HG03469 (cell line): ENCODE data around the gene SAFB2.

ENCODE experiments used
- ATAC-seq: cut with Tn5 transposase; IDR thresholded peaks from one replicate; pipeline ENCODE4 v1.9.1; 2021; ENCODE audit warnings: mild to moderate bottlenecking, moderate library complexity, moderate number of reproducible peaks; ENCODE audit not compliant: unreplicated experiment

SAFB2 gene

DNA sequence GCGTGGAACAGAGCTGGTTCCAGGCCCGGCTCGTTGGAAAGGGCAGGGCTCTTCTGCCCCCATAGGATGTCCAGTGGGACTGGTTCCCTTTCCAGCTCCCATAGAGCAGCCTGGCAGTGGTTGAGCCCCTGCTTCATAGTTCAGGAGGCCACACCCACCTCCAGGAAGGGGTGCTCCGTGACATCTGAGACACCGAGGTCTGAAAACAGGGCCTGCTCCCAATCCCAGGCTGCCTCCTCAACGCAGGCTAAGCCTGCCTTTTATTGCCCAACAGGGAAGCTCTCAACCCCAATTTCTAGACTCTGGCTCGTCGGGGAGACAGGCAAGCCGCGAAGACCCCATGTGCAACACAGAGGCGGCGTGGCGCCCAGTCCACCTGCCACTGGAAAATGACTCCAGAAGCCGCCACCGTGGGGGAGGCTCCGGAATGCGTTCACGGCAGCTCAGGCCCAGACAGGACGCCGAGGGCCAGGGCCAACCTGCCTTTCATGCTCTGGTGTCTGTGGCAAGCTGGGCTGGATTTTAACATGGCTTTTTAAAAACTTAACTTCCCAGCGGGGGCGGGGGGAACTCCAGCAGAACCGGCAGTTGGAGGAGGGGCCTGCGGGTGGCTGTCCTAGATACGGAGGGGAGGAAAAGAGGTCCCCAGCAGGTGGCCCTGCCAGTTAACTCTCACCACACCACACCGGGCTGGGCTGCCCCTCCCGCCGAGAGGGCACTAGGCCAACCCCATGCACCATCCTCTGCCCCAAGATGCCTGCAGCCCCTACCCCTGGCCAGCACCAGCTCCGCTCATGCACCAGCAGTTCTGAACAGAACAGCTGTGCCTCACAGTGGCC is 36.9 kb downstream of the SAFB2 start:
- no peak for ATAC-seq

DNA sequence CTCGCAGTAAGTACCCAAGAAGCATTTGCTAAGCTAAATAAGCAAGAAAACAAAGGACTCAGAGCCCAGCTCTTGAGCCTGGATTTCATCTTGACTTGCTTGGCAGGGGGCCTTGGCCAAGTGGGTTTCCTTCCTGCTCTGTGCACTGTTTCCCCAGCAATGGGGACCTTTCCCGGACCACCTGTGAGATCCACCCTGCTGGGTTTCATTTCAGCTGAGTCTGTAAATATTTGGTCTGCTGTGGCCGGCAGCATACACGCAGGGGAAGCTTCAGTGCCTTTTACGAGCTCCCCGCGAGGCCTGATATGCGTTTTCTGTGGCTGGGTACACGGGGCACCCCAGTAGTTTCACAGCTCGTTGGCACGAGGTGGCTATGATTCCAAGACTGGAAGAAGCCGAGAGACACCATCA is 42.4 kb downstream of the SAFB2 start:
- no peak for ATAC-seq

DNA sequence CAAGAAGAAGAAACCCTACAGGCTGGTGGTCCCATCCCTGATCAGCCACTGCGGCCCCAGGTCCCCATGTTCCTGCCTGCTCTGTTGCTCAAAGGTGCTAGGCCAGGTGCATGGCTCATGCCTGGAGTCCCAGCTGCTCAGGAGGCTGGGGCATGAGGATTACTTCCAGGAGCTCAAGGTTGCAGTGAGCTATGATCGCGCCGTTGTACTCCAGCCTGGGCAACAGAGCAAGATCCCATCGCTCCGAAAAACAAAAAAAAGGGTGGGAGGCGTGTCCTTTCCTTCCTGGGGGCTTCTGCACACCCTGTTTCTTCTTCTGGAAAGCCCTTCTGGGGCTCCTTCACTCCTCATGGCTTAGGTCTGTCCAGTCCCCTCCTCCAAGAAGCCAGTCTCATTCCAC is 42.9 kb downstream of the SAFB2 start:
- ATAC-seq, result no peak

DNA sequence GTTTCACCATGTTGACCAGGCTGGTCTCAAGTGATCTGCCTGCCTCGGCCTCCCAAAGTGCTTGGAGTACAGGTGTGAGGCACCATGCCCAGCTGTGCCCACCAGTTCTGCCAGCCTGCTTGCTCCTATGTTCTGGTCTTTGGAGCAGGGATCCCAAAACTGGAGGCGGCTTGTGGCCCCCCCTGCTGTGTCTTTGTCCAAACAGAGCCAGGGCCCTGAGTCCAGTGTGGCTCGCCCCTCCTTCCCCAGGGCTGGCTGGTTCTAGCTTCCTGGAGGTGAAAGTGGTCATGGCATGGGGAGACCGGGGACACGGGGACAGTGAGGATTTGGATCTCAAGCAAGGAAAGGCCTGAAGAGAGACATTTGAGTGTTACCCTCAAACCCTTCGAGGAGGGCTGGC is 43.3 kb downstream of the SAFB2 start:
- ATAC-seq, result no peak

DNA sequence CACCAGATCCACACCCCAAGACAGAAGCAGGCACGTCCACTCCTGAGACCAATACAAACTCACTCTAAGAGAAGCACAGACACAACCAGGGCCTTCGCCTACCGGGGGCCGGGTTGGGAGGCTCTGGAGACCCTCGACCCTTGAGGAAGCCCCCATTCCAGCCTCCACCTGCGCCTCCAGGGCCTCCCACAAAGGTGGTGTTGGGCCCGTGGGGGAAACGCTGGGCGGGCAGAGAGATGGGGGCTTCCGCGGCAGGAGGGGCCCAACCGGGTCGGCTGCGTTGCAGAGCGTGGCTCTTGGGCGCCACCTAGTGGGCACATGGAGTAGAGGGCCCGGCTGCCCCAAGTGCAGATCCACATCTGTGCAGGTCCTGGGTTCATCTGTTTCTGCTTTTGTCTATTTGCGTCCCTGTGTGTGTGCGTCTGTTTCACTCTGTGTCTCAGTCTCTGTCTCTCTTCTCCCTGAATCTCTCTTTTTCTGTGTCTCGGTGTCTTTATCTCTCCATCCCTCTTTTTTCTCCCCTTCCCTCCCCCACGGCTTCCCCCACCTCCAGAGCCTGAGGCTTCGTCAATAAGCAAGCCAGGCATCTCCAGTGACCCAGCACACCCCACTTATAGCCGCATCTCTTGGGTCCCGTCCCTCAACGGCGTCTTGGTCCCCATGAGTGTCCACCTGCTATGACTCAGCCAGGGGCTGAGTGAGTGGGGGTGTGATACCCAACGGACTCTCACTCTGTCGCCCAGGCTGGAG is 44.3 kb downstream of the SAFB2 start:
- no peak for ATAC-seq

DNA sequence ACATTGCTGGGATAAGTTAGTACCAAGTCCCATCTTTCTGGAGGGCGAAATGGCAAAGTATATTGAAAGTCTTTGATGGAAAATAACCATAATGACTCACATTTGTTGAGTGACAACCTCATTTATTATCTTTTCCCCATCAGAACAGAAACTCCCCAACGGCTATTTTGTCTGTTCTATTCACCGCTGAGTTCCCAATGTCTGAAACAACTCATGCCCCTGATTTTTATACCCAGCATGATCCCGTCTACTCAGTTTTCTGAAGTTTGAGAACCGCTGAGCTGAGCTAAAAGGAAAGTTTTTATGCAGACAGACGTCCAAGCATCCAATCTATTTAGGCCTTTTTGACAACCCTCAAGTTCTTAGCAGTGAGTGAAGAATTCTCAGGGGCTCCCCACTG is 47.0 kb downstream of the SAFB2 start:
- no peak for ATAC-seq

DNA sequence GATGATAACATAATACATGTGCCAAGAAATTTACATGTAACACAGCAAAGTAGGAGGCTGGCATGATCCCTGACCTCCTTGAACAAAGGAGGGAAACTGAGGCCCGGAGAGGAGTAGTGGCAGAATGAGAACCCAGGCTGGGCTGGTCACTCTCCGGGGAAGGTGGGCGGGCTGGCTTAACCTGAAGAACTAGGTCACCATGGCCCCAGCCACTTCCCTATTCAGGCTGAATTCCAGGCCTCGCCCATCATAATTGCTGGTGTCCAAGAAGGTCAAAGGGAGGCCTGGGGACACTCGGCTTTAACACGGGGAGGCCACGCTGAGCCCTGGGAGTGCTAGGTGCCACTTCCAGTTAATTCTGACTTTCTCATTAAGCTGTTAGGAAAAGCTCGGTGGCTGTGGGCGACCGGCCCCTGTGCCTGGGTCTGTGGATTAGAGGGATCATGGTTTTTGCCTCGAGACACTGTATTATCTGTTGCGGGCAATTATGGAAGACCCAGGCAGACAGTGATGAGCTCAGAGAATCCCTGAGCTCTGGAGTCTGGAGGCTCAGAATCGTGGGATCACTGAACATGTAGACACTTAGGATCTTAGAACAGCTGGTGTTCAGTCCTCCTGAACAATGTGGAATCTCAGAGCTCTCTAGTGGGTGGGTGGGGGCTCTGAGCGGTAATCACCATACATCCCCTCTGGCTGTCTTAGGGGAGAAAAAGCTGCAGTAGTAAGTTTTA is 49.9 kb downstream of the SAFB2 start:
- no peak for ATAC-seq

DNA sequence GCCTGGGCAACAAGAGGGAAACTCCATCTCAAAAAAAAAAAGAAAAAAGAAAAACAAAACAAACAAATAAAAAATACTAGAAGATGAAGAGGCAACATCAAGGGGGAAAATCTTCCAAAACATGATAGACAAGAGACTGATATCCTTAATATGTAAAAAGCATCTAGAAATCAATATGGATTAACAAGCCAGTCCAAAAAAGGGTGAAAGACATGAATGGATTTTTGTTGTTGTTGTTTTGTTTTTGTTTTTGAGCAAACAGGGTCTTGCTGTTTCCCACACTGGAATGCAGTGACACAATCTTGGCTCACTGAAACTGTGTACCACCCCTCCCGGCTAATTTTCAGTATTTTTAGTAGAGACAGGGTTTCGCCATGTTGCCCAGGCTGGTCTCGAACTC is 50.8 kb downstream of the SAFB2 start:
- ATAC-seq, result no peak

DNA sequence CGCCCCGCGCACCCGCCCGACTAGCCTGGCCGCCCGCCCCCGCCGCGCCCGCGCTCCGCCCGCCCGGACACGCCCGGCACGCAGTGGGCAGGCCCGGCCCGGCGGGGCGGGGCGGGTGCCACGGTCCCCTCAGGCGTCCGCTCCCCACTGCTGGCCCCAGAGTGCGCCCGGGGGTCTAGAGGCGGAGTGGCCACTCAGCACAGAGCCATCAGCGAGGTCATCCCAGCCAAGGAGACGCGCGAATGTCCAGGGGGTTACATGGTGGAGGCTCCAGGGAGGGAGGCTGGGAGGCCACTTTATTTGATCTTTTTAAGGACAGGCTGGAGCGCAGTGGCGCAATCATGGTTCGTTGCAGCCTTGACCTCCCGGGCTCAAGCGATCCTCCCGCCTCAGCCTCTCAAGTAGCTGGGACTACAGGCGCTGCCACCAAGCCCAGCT is 54.6 kb downstream of the SAFB2 start:
- no peak for ATAC-seq

DNA sequence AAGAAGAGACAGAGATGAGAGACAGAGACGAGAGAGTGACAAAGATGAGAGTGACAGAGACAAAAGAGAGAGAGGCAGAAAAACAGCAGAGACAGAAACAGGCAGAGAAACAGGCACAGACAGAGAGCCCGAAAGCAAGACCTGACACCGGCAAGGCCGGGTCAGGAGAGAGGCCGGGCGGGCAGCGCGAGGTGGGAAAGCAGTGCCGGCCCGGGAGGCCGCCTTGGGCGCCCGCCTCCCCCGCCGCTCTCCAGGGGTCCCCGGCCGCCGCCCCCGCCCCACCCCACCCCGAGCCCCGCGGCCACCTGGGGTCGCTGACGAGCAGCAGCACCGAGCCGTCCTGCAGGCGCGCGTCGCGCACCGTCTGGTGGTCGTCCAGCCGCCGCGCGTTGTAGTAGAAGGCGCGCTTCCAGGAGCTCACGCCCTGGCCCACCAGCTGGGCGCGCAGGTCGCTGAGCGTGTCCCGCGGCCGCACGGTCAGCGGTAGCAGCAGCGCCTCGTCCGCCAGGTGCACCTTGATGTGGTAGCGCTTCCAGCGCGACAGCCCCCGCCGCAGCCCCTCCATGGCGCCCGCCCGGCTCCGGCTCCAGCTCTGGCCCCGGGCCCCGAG is 55.1 kb downstream of the SAFB2 start, which contains the start of gene TINCR:
Gene TINCR (minus strand): TSS at position 594 of the 610 bp plus-strand sequence.
- no peak for ATAC-seq

DNA sequence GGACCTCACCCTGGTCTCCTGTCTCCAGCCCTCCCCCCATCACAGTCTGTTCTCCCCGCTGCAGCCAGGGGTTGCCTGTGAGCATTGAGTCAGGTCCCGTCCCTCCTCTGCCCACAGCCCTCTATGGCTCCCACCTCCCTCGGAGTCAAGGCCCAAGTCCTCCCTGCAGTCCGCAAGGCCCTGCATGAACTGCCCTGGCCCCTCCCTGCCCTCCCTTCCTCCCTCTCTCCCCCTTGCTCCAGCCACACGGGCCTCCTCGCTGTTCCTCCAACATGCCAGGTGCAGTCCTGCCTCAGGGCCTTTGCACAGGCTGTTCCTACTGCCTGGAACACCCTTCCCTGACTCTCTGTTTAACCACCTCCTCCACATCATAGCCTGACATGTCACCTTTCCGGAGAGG is 57.6 kb downstream of the SAFB2 start:
- no peak for ATAC-seq

DNA sequence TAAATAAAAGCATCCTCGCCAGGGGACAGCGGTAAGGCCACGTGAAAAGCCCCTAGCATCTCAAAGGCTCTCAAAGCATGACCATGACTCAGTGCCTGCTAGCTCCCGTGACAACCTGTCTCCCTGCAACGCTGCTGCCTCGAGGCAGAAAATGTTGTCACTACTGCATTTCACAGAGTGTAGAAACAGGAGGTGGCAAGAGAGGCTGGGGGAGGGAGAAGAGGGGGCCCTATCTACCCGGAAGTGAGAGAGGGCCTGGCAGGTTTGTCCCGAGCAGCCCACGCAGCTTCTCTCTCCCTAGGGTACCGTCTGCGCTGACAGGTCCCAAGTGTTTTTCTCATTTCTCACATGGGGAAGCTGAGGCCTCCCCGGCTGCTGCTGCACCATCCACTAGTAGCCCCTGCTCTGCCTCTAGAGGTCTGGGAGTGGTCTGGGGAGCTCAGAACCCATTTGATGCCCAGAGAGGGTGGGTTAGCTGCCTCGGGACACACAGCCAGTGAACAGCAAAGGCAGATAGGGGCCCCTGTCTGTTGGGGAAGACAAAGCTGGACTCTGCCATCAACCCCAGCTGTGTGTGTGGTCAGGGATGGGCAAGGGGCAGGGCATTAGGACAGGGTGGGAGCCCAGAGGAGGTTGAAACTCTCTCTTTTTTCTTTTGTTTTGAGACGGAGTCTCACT is 58.5 kb downstream of the SAFB2 start:
- no peak for ATAC-seq

DNA sequence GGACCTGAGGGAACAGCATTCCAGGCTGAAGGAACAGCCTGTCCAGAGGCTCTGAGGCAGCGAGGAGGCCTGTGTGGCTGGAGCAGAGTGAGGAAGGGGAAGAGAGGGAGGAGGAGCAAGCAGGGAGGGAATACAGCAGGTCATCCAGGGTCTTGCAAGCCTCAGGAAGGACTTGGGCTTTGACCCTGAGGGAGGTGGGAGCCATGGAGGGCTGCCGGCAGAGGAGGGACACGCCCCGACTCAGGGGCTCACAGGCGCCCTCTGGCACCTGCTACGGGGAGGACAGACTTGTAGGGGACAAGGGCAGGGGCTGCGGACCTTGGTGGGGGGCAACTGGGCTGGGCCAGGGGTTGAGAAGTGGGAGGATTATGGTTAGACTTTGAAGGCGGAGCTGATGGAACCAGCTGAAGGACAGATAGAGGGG is 59.6 kb downstream of the SAFB2 start:
- ATAC-seq, result no peak

DNA sequence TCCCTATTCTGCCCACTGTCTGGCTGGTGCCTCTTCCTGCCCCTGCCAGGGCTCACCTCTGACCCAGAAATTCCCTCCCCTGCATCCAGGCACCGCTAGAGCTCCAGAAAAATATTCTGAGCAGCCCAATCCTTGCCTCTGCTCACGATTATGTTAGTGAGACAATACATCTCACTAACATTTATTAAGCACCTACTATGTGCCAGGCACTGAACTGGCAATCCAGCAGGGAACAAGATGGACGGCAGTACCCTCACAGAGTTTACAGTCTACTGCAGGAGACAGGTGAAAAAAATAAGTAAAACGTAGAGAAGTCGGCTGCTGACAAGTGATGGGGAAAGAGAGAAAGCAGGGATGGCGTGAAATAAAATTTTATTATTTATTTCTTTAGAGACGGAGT is 60.3 kb downstream of the SAFB2 start:
- no peak for ATAC-seq

DNA sequence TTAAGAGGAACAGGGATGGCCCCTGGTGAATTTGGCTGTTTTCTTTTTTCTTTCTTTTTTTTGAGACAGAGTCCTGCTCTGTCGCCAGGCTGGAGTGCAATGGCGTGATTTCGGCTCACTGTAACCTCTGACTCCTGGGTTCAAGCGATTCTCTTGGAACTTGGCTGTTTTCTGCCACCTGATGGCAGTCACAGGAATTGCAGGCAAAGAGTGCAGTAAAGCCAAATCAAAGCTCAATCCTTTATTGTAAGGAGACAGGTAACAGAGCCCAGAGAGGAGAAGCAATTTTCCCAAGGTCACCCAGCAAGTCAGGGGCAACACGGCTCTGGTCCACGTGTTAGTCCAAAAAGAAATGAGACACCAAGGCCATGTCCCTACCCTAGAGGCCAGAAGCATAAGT is 61.0 kb downstream of the SAFB2 start:
- ATAC-seq, result no peak

DNA sequence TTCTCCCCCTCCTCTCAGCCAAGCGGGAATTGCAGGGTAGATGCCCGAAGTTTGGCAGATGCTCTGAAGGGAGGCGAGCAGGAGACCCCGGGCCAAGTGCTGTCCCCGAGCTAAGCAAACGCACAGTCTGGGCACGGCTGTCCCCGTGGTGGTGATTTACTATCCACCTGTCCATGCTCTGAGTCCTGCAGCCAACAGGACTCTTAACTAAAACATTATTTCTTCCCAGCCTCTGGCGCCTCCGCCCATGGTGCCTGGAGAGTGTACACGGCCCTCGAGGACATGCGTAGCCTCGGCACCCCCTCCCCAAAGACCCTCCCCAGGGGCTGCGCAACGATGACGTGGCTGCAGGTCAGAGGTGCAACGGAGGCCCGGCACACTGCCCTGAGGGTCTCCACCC is 62.4 kb downstream of the SAFB2 start:
- no peak for ATAC-seq

DNA sequence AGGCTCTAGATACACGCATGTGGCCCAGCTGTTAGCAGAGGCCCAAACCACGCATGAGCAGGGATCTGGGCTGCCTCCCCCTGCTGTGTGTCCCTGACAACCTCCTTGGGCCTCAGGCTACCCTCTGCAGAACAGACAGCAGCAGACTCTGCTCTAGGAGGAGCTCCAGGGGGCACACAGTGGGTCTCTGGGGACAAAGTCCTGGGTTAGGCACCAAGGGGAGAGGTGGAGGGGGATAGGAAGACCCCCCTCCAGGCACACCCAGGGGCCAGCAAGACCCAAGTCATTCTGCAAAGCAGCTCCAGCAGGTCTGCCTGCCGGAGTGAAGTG is 62.8 kb downstream of the SAFB2 start:
- no peak for ATAC-seq

DNA sequence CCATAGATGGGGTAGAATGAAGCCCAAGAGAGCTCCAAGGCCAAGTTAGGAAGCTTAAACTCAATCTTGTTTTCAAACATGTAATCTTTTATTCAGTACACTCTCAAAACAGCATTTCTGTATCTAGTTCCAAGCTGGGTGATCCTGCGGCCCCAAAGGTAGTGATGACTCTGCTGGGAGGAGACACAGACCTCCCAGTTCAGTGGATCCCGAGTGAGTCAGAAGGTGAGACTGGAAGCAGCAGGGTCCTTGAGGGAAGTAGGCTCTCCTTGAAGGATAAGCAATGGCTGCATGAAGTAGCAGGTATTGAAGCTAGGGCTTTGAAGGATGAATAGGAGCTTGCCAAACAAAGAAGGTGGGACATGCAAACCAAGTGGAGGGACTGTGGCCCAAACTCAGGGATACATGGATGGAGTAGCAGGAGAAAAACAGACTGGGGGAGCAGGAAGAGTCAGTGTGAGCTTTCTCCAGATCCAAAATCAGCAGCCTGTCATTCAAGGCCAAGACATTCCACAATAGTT is 64.4 kb downstream of the SAFB2 start:
- no peak for ATAC-seq

DNA sequence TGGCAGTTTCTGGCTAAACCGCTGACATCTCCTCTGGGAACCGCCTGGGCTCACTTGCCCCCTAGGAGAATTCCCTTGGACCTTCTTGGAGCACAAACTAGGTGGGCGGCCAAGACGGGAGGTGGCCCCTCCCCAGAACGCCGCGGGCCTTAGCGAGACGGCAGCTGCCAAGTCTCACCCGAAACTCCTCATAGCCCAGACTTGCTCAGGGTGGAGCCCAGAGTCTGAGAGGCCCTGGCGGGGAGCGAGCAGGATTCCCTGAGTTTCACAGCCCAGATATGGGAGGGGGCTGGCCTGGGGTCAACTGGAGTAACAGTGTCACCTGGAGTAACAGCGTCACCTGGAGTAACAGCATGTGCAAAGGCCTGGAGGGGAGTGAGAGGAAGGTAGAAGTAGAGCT is 64.9 kb downstream of the SAFB2 start:
- ATAC-seq, result no peak

DNA sequence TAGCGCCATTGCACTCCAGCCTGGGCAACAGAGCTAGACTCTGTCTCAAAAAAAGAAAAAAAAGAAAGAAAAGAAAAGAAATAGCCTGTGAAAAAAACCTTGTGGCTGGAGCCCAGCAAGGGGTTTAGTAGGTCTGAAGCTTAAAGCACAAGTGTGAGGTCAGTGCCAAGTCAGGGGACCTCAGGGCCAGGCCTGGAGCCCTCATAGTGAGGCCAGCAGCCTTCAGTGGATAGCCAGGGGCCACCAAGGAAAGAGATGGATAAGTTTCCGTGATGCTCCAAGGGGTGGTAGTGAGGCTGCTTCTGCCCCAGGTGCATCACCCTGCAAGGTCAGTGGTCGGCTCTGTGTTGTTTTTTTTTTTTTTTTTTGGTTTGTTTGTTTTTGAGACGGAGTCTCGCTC is 67.7 kb downstream of the SAFB2 start:
- ATAC-seq, result no peak
